Erythroblast (primary cell): ENCODE results near the gene TRIM51G.
"Not testable (repeated sequence)": the region's sequence is repeated elsewhere in the genome, so short reads cannot be mapped to it uniquely, and the experiment has no call there.

ENCODE experiments used
- GATA1 ChIP-seq: IDR thresholded peaks from 2 replicates; pipeline ENCODE4 v1.6.1; 2011; ENCODE audit warnings: low read depth, mild to moderate bottlenecking, control low read depth, low read length, moderate library complexity
- POLR2A ChIP-seq: IDR thresholded peaks from 2 replicates; pipeline ENCODE4 v1.6.1; 2011; ENCODE audit warnings: mild to moderate bottlenecking, low read length

DNA sequence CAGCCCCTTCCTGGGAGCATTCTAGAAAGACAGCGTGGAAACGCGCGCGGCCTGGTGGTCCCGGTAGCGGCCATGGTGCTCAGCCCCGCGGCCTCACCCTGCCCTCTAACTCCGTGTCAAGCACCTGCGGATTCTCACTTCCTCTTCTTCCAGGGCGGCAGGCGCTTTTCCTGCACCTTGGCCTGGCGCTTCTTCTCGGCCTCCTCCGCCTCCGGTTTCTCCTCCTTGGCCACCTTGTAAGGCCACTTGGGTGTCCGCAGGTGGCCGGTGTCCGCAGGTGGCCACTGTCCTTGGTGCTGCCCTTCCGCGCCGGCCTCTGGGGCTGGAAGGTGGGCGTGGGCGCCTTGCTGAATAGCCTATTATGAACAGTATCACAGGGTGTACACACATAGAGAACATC lies 15.1 kb downstream of the TRIM51G start:
- not testable (repeated sequence) for TF ChIP-seq POLR2A, GATA1
